ENCODE measurements around the gene CCDC71L.
"Not testable (repeated sequence)": the region's sequence is repeated elsewhere in the genome, so short reads cannot be mapped to it uniquely, and the experiment has no call there.

CCDC71L gene

GRCh38 chr7:106660862-106661720, at the start of gene CCDC71L:
CCDC71L (minus strand) TSS chr7:106661158; CDS start chr7:106660896, 262 bp downstream.
- peak; percentile 93 to 98 (median 97) for DNase-seq

DNA sequence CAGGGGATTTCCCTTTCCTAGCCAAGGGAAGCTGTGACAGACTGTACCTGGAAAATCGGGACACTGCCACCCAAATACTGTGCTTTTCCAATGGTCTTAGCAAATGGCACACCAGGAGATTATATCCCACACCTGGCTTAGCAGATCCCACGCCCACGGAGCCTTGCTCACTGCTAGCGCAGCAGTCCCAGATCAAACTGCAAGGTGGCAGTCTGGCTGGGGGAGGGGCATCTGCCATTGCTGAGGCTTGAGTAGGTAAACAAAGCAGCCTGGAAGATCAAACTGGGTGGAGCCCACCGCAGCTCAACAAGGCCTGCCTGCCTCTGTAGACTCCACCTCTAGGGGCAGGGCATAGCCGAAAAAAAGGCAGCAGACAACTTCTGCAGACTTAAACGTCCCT, 48.6 kb upstream of the CCDC71L start:
- not testable (repeated sequence) for DNase-seq

GRCh38 chr7:106704000-106704840, 43.3 kb upstream of the CCDC71L start:
- DNase-seq = no peak

DNA sequence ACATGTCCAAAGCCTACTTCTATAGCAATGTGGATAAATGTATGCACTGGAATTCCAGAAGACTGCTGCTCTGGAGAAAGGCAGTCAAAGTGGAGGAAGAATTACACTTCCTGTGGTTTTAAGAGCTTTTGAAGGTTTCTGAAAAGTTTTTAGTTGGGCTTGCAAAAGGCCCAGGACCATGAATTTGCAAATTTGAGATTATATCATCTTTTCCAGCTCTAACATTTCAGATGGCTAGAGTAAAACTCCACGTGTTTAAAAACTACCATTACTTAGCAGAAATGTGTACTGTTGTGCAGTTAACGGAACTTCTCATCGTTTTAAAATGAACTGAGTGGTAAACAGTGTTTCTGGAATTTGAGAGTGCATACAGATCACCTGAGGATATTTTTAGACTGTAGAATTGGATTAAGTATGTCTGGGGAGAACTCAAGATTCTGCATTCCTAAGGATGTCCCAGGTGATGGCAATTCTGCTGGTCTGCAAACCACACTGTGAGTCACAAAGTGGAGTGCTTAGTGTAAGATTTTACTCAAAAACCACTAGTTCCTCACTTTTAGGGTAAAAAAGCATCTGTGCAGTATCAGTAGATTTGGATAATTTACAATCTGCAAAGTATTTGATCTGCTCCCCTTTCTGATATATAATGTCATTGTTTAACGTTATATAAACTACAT, 32.9 kb upstream of the CCDC71L start:
- DNase-seq = no peak

GRCh38 chr7:106692450-106693051, 31.6 kb upstream of the CCDC71L start:
- peak in 1 of 3 experiments; percentile 63 for DNase-seq

GRCh38 chr7:106688161-106688560, 27.2 kb upstream of the CCDC71L start:
- not testable (repeated sequence) for DNase-seq

- DNase-seq = no peak
These were observed 23.0 kb upstream of the CCDC71L start for GRCh38 chr7:106683941-106684340.

- DNase-seq = no peak
These were observed 21.0 kb upstream of the CCDC71L start for GRCh38 chr7:106681815-106682495.

DNA sequence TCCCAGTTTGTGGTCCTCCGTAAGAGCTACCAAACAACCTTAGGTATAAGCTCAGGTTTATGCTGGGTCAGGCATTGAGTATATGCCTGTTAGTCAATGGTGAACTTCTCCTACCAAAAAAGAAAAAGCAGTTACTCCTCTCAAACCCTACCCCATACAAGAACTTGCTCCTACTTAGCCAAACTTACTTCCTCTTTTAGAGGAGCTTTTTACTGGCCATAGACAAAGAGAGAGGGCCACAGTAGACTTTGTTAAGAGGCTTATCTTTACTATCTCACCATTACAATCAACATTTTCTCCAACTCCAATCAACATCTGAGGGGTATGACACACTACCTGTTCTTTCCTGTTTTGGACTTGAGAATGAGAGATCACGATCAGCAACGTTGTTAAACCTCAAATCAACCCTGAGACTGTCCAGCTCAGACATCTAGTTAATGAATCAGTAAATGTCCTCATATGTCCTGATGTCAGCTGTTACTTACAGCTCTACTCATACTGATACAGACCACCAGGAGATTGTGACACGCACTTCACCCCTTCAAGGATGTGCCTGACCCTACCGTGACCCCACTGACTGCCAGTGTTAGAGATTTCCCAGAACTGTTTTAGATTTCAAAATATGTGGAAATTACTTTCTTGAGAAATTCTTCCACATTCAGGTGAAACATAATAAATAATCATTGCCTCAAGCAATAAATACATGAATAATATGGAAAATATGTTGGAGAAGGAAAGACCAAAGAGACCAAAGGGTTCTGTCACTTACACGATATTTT, 18.4 kb upstream of the CCDC71L start:
- DNase-seq = no peak

DNA sequence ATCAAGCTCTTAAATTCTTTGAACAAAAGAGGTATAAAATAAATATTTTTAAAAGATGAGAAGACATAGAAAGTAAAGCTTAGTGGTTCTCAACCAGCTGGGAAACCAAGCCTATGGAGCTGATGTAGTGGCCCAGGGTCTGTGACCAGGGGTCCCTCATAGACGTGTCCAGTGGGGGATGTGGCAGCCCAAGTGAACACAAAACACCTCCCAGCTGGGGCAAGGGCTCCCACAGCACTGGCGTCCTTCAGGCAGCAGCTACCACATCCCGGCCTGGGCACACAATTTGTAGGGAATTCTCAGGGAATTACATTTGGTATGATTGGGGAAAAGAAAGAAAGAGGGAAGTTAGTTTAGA, 17.8 kb upstream of the CCDC71L start:
- no peak for DNase-seq

- not testable (repeated sequence) for DNase-seq
These were observed 15.5 kb upstream of the CCDC71L start for GRCh38 chr7:106676506-106676905.

GRCh38 chr7:106673688-106674087, 12.7 kb upstream of the CCDC71L start:
- not testable (repeated sequence) for DNase-seq

GRCh38 chr7:106671930-106672329, 11.0 kb upstream of the CCDC71L start:
- not testable (repeated sequence) for DNase-seq

DNA sequence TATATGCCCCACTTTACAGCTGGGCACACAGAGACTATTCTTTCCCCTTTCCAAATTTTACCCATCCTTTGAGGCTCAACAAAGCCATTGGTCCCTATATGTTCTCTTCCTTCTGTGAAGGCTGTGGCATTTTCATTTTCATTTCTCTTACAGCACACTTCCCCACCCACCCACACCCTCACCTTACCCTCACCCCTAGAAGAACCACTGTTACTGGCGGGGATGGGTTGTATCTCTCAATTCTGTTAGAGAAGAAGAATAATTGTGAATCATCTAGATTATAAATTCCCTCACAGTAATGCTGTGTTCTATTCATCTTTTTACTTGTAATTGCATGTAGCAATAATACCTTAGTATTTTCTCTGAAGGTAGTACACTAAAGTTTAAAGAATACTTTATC, 10.2 kb upstream of the CCDC71L start:
- no peak for DNase-seq

DNA sequence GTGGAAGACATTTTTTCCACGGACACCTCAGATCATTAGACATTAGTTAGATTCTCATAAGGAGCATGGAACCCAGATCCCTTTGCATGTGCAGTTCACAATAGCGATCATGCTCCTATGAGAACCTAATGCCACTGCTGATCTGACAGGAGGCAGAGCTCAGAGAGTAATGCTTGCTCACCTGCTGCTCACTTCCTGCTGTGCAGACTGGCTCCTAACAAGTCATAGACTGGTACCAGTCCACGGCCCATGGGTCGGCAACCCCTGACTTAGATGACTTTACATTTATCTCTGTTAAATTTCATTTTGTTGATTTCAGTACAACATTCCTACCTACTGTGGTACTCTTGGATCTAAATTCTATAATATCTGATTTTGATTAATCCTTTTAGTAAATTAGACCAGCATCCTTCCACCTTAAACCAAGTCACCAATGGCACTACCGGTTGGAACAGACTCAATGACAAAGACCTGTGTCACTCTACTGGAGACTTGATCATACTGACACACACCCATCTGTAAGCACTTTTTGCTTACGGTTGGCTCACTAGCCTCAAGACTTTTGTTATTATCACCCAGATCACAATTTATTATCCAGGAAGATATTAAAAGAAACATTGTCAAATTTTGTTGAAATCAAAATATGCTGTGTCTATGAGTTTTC, 8.0 kb upstream of the CCDC71L start:
- DNase-seq = peak in 1 of 3 experiments; percentile 20

DNA sequence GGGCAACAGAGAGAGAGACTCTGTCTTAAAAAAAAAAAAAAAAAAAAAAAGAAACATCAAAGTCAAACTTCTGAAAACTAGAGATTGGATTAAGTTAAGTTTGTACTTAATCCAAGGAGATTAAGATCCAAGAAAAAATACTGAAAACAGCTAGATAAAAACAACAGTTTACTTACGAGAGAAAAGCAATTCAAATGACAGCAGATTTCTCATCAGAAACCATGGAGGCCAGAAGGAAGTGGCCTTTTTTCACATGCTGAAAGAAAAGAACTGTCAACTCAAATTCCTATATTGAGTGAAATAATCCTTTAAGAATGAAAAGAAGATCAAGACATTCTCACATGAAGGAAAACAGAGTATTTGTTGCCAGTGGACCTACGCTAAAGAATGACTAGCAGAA, 5.4 kb upstream of the CCDC71L start:
- no peak for DNase-seq

- DNase-seq = no peak
These were observed 3.4 kb upstream of the CCDC71L start for GRCh38 chr7:106664343-106664742.

DNA sequence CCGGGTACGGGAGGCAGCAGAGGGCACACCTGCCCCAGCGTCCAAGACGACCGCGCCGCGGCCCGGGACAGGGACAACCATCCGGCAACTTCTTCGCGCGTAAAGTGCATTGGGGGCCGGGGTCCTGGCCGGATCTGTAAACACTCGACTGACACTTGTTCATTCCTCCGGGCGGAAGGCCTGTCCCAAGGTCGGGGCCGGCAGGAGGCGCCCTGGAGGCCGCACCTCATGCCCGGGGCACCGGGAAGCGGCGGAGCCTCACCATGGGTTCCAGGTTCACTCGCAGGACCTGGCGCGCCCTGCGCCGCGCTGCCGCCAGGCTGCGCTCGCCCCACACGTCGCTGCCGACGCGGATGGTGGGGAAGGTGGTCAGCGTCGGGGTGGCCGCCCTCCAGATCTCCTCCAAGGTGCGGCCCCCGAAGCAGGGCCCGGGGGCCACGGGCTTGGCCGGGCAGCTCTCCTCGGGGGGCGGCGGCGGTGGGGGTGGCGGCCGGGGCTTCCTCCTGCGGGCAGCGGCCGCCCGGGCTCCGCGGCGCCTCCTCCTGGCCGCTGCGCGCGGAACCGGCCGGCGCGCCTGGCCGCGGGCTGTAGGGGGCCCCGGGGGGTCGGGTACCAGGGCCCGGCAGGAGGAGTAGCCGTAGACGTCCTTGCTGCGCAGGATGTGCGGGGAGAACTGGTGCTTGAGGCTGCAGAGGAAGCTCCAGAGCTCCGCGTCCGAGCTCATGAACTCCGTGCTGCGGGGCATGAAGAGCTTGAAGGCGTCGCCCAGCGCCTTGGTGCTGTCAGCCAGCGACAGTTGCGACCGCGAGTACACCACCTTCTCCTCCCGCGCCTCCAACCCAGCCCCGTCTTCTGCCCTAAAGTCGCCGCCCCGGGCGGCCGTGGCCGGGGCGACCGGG, 746 bp downstream of the CCDC71L start:
- DNase-seq = peak; percentile 66 to 87 (median 78)

DNA sequence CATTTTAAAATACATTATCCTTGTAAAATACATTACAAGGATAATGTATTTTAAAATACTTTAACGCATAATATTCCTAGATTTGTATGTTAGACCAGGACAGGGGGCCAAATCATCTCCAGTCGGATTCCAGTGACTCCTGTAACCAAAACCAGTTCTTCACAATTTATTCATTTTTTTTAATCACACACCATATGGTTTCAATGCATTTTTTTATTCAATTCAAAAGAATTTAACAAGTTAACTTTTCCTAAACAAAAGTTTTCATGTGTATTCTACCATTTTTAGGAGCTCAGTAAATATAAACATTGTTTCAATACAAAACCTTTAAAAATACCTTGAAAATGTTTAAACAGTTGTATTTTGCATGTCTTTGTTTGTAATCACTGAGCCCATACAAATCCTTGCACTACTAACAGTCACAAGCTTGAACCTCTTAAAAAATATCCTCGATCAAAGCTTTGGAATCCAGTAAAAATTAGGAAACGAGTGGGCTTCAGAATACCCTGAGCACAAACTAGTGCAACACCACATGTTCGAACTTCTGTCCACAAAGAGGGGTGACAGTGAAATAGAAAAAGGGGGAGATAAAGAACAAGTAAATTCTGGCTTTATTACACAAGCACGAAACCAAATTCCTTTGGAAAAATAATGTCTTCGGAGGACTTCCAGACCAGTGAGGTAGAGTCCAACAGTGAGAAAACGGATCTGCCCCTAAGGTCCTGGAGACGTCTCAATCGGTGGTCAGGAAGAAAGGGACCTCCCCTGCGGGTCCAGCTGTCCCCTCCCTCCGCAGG, 1.6 kb downstream of the CCDC71L start:
- DNase-seq = no peak

All from NCI-H1417 (cell line).